Measurements from ENCODE around the gene HEPHL1.

The HEPHL1 gene

GRCh38 chr11:94141511-94142307, 120.6 kb downstream of the HEPHL1 start:
- TF ChIP-seq, protein P1, sequence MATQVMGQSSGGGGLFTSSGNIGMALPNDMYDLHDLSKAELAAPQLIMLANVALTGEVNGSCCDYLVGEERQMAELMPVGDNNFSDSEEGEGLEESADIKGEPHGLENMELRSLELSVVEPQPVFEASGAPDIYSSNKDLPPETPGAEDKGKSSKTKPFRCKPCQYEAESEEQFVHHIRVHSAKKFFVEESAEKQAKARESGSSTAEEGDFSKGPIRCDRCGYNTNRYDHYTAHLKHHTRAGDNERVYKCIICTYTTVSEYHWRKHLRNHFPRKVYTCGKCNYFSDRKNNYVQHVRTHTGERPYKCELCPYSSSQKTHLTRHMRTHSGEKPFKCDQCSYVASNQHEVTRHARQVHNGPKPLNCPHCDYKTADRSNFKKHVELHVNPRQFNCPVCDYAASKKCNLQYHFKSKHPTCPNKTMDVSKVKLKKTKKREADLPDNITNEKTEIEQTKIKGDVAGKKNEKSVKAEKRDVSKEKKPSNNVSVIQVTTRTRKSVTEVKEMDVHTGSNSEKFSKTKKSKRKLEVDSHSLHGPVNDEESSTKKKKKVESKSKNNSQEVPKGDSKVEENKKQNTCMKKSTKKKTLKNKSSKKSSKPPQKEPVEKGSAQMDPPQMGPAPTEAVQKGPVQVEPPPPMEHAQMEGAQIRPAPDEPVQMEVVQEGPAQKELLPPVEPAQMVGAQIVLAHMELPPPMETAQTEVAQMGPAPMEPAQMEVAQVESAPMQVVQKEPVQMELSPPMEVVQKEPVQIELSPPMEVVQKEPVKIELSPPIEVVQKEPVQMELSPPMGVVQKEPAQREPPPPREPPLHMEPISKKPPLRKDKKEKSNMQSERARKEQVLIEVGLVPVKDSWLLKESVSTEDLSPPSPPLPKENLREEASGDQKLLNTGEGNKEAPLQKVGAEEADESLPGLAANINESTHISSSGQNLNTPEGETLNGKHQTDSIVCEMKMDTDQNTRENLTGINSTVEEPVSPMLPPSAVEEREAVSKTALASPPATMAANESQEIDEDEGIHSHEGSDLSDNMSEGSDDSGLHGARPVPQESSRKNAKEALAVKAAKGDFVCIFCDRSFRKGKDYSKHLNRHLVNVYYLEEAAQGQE (IDR thresholded peaks at IDR 0.05; ENCODE audit: insufficient replicate concordance, low read depth) = no peak
- no peak for TF ChIP-seq POLR2AphosphoS5 (IDR thresholded peaks at IDR 0.05; ENCODE audit: low read depth)
- DNase-seq (ENCODE audit: low read depth in 1 of 2, low spot score in 1 of 2) = no peak
- Histone ChIP-seq H3K27ac (replicated peaks) (no peak overlapping the region), H3K4me3 (replicated peaks; ENCODE audit: insufficient read depth, low read length) (no peak overlapping the region), H3K27me3 (ENCODE audit: insufficient read depth, poor library complexity, severe bottlenecking) (no peaks in the 10 kb centered on the region)

- Histone ChIP-seq H3K27me3 (ENCODE audit: insufficient read depth, poor library complexity, severe bottlenecking) (no peaks in the 10 kb centered on the region), H3K4me3 (replicated peaks; ENCODE audit: insufficient read depth, low read length) (no peak overlapping the region), H3K27ac (replicated peaks) (no peak overlapping the region)
- DNase-seq (ENCODE audit: low read depth in 1 of 2, low spot score in 1 of 2) = no peak
- TF ChIP-seq, protein P1 (IDR thresholded peaks at IDR 0.05; ENCODE audit: insufficient replicate concordance, low read depth) = no peak
- no peak for TF ChIP-seq GABPA (IDR thresholded peaks at IDR 0.05; ENCODE audit: low read depth)
- TF ChIP-seq POLR2AphosphoS5 (IDR thresholded peaks at IDR 0.05; ENCODE audit: low read depth) = no peak
- no peak for TF ChIP-seq SPI1 (IDR thresholded peaks at IDR 0.05; ENCODE audit: borderline replicate concordance, low read depth)
- no peak for TF ChIP-seq CTCF (IDR thresholded peaks at IDR 0.05; ENCODE audit: insufficient read depth, low read length)
Measured at GRCh38 chr11:94142308-94143281, 121.4 kb downstream of the HEPHL1 start.

GRCh38 chr11:94144216-94144615, 123.1 kb downstream of the HEPHL1 start:
- no peak for TF ChIP-seq GABPA (IDR thresholded peaks at IDR 0.05; ENCODE audit: low read depth)
- no peak for TF ChIP-seq POLR2AphosphoS5 (IDR thresholded peaks at IDR 0.05; ENCODE audit: low read depth)
- TF ChIP-seq SPI1 (IDR thresholded peaks at IDR 0.05; ENCODE audit: borderline replicate concordance, low read depth) = no peak
- Histone ChIP-seq H3K4me3 (replicated peaks; ENCODE audit: insufficient read depth, low read length) (no peak overlapping the region), H3K27me3 (ENCODE audit: insufficient read depth, poor library complexity, severe bottlenecking) (no peaks in the 10 kb centered on the region), H3K27ac (replicated peaks) (no peak overlapping the region)
- DNase-seq (ENCODE audit: low read depth in 1 of 2, low spot score in 1 of 2) = no peak

DNA sequence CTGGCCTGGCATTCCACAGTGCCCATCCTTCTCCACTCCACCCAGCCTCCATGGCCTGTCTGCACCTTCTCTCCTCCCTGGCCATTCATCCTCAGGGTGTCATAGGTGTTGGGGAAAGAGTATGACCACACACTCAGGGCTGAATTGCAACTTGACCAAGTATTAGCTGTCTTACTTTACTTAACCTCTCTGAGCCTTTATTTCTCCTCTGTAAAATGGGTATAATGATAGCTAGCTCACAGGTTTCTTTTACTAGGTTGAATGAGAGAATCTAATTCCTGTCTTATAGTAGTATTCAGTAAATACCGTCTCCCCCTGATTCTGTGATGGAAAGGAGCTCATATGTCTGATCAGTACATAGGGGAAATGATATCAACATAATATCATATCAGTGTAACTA, 123.5 kb downstream of the HEPHL1 start:
- TF ChIP-seq GABPA (IDR thresholded peaks at IDR 0.05; ENCODE audit: low read depth) = no peak
- TF ChIP-seq CTCF (IDR thresholded peaks at IDR 0.05; ENCODE audit: insufficient read depth, low read length) = no peak
- no peak for TF ChIP-seq POLR2AphosphoS5 (IDR thresholded peaks at IDR 0.05; ENCODE audit: low read depth)
- no peak for TF ChIP-seq SPI1 (IDR thresholded peaks at IDR 0.05; ENCODE audit: borderline replicate concordance, low read depth)
- TF ChIP-seq, protein P1 (IDR thresholded peaks at IDR 0.05; ENCODE audit: insufficient replicate concordance, low read depth) = no peak
- Histone ChIP-seq H3K4me3 (replicated peaks; ENCODE audit: insufficient read depth, low read length) (no peak overlapping the region), H3K27ac (replicated peaks) (no peak overlapping the region), H3K27me3 (ENCODE audit: insufficient read depth, poor library complexity, severe bottlenecking) (no peaks in the 10 kb centered on the region)
- DNase-seq (ENCODE audit: low read depth in 1 of 2, low spot score in 1 of 2) = no peak
